Measurements from ENCODE around the gene CDK9. TPM values are rescaled to one million over a fixed set of nuclear protein-coding genes. Genes with fewer than 3 reads are reported as not detected.
A peak's percentile ranks its signal among the peaks of the same experiment; 100 is the strongest.
"Not testable (repeated sequence)": the region's sequence is repeated elsewhere in the genome, so short reads cannot be mapped to it uniquely, and the experiment has no call there.

Gene CDK9
- total RNA-seq, 2 donors from 2014 or later, result 107 to 123 TPM

GRCh38 chr9:127816728-127817127 is 30.9 kb downstream of the CDK9 start:
- Mint-ChIP-seq H3K4me3 (no peak overlapping the region), H3K27me3 (no peaks in the 10 kb centered on the region), H3K36me3 (ENCODE audit: low read depth) (no peaks in the 10 kb centered on the region), H3K27ac (no peak overlapping the region), H3K4me1 (no peaks in the 10 kb centered on the region)
- no peaks in the 10 kb centered on the region for H3K9me3 ChIP-seq (ENCODE audit: control insufficient read depth, low read length, poor library complexity, severe bottlenecking)
- ATAC-seq (no peak), DNase-seq (no peak)

- Mint-ChIP-seq H3K27me3 (no peaks in the 10 kb centered on the region), H3K27ac (peak overlapping the region; percentile 41), H3K36me3 (ENCODE audit: low read depth) (no peaks in the 10 kb centered on the region), H3K4me3 (no peak overlapping the region), H3K4me1 (no peaks in the 10 kb centered on the region)
- ATAC-seq (no peak), DNase-seq (no peak)
- H3K9me3 ChIP-seq (ENCODE audit: control insufficient read depth, low read length, poor library complexity, severe bottlenecking), result no peaks in the 10 kb centered on the region
These were observed 32.1 kb downstream of the CDK9 start for GRCh38 chr9:127817881-127818434.

- H3K27ac Mint-ChIP-seq, result no peak overlapping the region
These were observed 32.7 kb downstream of the CDK9 start for GRCh38 chr9:127818574-127818973.

GRCh38 chr9:127822108-127822507 is 36.3 kb downstream of the CDK9 start:
- Mint-ChIP-seq H3K36me3 (ENCODE audit: low read depth) (no peaks in the 10 kb centered on the region), H3K4me1 (peaks cover 3% of the 10 kb centered on the region), H3K27me3 (no peaks in the 10 kb centered on the region), H3K27ac (no peak overlapping the region), H3K4me3 (no peak overlapping the region)
- DNase-seq (no peak), ATAC-seq (no peak)
- no peaks in the 10 kb centered on the region for H3K9me3 ChIP-seq (ENCODE audit: control insufficient read depth, low read length, poor library complexity, severe bottlenecking)

More at GRCh38 chr9:127818574-127818973, 32.7 kb downstream of the CDK9 start:
- no peaks in the 10 kb centered on the region for H3K9me3 ChIP-seq (ENCODE audit: control insufficient read depth, low read length, poor library complexity, severe bottlenecking)
- Mint-ChIP-seq H3K4me1 (no peaks in the 10 kb centered on the region), H3K27me3 (no peaks in the 10 kb centered on the region), H3K4me3 (no peak overlapping the region), H3K36me3 (ENCODE audit: low read depth) (no peaks in the 10 kb centered on the region)
- ATAC-seq, result no peak
- no peak for DNase-seq

GRCh38 chr9:127825319-127826051 is 39.7 kb downstream of the CDK9 start:
- Mint-ChIP-seq H3K4me3 (no peak overlapping the region), H3K4me1 (peaks cover 7% of the 10 kb centered on the region), H3K27ac (no peak overlapping the region), H3K27me3 (no peaks in the 10 kb centered on the region), H3K36me3 (ENCODE audit: low read depth) (no peaks in the 10 kb centered on the region)
- no peak for DNase-seq
- no peak for ATAC-seq
- no peaks in the 10 kb centered on the region for H3K9me3 ChIP-seq (ENCODE audit: control insufficient read depth, low read length, poor library complexity, severe bottlenecking)

GRCh38 chr9:127826253-127826913 is 40.5 kb downstream of the CDK9 start:
- Mint-ChIP-seq H3K27me3 (no peaks in the 10 kb centered on the region), H3K4me3 (no peak overlapping the region), H3K4me1 (peaks cover 7% of the 10 kb centered on the region), H3K27ac (no peak overlapping the region), H3K36me3 (ENCODE audit: low read depth) (no peaks in the 10 kb centered on the region)
- ATAC-seq, result no peak
- DNase-seq, result no peak
- no peaks in the 10 kb centered on the region for H3K9me3 ChIP-seq (ENCODE audit: control insufficient read depth, low read length, poor library complexity, severe bottlenecking)

- no peak overlapping the region for H3K27ac Mint-ChIP-seq
- no peaks in the 10 kb centered on the region for H3K36me3 Mint-ChIP-seq (ENCODE audit: low read depth)
- no peak overlapping the region for H3K4me3 Mint-ChIP-seq
- H3K9me3 ChIP-seq (ENCODE audit: control insufficient read depth, low read length, poor library complexity, severe bottlenecking), result no peaks in the 10 kb centered on the region
- no peaks in the 10 kb centered on the region for H3K27me3 Mint-ChIP-seq
- ATAC-seq (no peak), DNase-seq (no peak)
- peaks cover 9% of the 10 kb centered on the region for H3K4me1 Mint-ChIP-seq
These were observed 42.6 kb downstream of the CDK9 start for GRCh38 chr9:127828262-127829031.

GRCh38 chr9:127829205-127829906 is 43.5 kb downstream of the CDK9 start:
- DNase-seq (no peak), ATAC-seq (no peak)
- Mint-ChIP-seq H3K36me3 (ENCODE audit: low read depth) (no peaks in the 10 kb centered on the region), H3K4me1 (peaks cover 9% of the 10 kb centered on the region), H3K27me3 (no peaks in the 10 kb centered on the region), H3K27ac (peak overlapping the region; percentile 51), H3K4me3 (no peak overlapping the region)
- H3K9me3 ChIP-seq (ENCODE audit: control insufficient read depth, low read length, poor library complexity, severe bottlenecking), result no peaks in the 10 kb centered on the region

- DNase-seq, result no peak
- no peak overlapping the region for H3K4me3 Mint-ChIP-seq
These were observed 46.4 kb downstream of the CDK9 start for GRCh38 chr9:127832248-127832647.

GRCh38 chr9:127833555-127833954 is 47.7 kb downstream of the CDK9 start:
- H3K36me3 Mint-ChIP-seq (ENCODE audit: low read depth), result no peaks in the 10 kb centered on the region

More at GRCh38 chr9:127832248-127832647, 46.4 kb downstream of the CDK9 start:
- H3K4me1 Mint-ChIP-seq, result peaks cover 6% of the 10 kb centered on the region
- no peaks in the 10 kb centered on the region for H3K36me3 Mint-ChIP-seq (ENCODE audit: low read depth)
- no peak overlapping the region for H3K27ac Mint-ChIP-seq
- H3K27me3 Mint-ChIP-seq, result no peaks in the 10 kb centered on the region
- ATAC-seq, result no peak
- H3K9me3 ChIP-seq (ENCODE audit: control insufficient read depth, low read length, poor library complexity, severe bottlenecking), result no peaks in the 10 kb centered on the region

GRCh38 chr9:127835991-127836516 is 50.2 kb downstream of the CDK9 start:
- Mint-ChIP-seq H3K36me3 (ENCODE audit: low read depth) (no peaks in the 10 kb centered on the region), H3K27me3 (no peaks in the 10 kb centered on the region), H3K4me3 (no peak overlapping the region), H3K27ac (no peak overlapping the region), H3K4me1 (peaks cover 10% of the 10 kb centered on the region)
- H3K9me3 ChIP-seq (ENCODE audit: control insufficient read depth, low read length, poor library complexity, severe bottlenecking), result no peaks in the 10 kb centered on the region
- ATAC-seq (no peak), DNase-seq (no peak)

More at GRCh38 chr9:127833555-127833954, 47.7 kb downstream of the CDK9 start:
- DNase-seq, result no peak
- H3K9me3 ChIP-seq (ENCODE audit: control insufficient read depth, low read length, poor library complexity, severe bottlenecking), result no peaks in the 10 kb centered on the region
- no peak for ATAC-seq
- Mint-ChIP-seq H3K4me1 (peaks cover 9% of the 10 kb centered on the region), H3K27ac (no peak overlapping the region), H3K4me3 (no peak overlapping the region), H3K27me3 (no peaks in the 10 kb centered on the region)

- H3K27me3 Mint-ChIP-seq; H3K4me1 Mint-ChIP-seq; DNase-seq; H3K9me3 ChIP-seq (ENCODE audit: control insufficient read depth, low read length, poor library complexity, severe bottlenecking); H3K4me3 Mint-ChIP-seq; H3K27ac Mint-ChIP-seq; H3K36me3 Mint-ChIP-seq (ENCODE audit: low read depth); ATAC-seq: not testable (repeated sequence)
These were observed 50.7 kb downstream of the CDK9 start for GRCh38 chr9:127836561-127836960.
